HepG2 (cell line): Measurements from ENCODE around the gene ZCCHC9.

ENCODE experiments used
- CTCF ChIP-seq: sonication (generic); formaldehyde crosslinking; IDR thresholded peaks from 2 replicates; pipeline ENCODE4 v1.5.0; 2020; ENCODE audit warnings: mild to moderate bottlenecking, missing genetic modification reagents, moderate library complexity
- GABPA ChIP-seq, 2 experiments: IDR thresholded peaks; 2 replicates each; pipeline ENCODE4 v1.6.1; 2011 to 2016; ENCODE audit warnings: low read depth in 2 of 2, low read length in 1 of 2, missing biosample characterization in 1 of 2, missing genetic modification characterization in 1 of 2
- NONO ChIP-seq, 2 experiments: fragments of 450-650 bp in 1 of 2; sonication (generic) in 1 of 2; formaldehyde crosslinking in 1 of 2; IDR thresholded peaks in 1 of 2; conservative IDR thresholded peaks in 1 of 2; 2 replicates each; pipeline versions ENCODE4 v1.6.1 to v1.8.0; 2017 to 2022; ENCODE audit warnings: mild to moderate bottlenecking in 1 of 2, missing genetic modification reagents in 1 of 2, moderate library complexity in 1 of 2
- NPAS2 ChIP-seq: sonication (generic); formaldehyde crosslinking; IDR thresholded peaks from 2 replicates; pipeline ENCODE4 v1.8.0; 2022; ENCODE audit warnings: mild to moderate bottlenecking, missing genetic modification reagents, borderline replicate concordance
- NR2C2 ChIP-seq: sonication (generic); formaldehyde crosslinking; IDR thresholded peaks from 2 replicates; pipeline ENCODE4 v1.4.0; 2020; ENCODE audit warnings: missing genetic modification reagents, mild to moderate bottlenecking, moderate library complexity, borderline replicate concordance
- POLR2AphosphoS5 ChIP-seq: IDR thresholded peaks from 2 replicates; pipeline ENCODE4 v1.6.1; 2012; ENCODE audit warnings: low read depth, low read length
- TAF1 ChIP-seq: sonication (generic); formaldehyde crosslinking; IDR thresholded peaks from 2 replicates; pipeline ENCODE4 v1.4.0; 2020; ENCODE audit warnings: missing genetic modification reagents
- ZBTB49 ChIP-seq: sonication (generic); formaldehyde crosslinking; IDR thresholded peaks from 2 replicates; pipeline ENCODE4 v1.4.0; 2020; ENCODE audit warnings: missing genetic modification reagents, borderline replicate concordance
- ZNF883 ChIP-seq: sonication (generic); formaldehyde crosslinking; IDR thresholded peaks from 2 replicates; pipeline ENCODE4 v1.5.1; 2020; ENCODE audit warnings: mild to moderate bottlenecking, missing genetic modification reagents; ENCODE audit errors: not compliant biosample characterization

DNA sequence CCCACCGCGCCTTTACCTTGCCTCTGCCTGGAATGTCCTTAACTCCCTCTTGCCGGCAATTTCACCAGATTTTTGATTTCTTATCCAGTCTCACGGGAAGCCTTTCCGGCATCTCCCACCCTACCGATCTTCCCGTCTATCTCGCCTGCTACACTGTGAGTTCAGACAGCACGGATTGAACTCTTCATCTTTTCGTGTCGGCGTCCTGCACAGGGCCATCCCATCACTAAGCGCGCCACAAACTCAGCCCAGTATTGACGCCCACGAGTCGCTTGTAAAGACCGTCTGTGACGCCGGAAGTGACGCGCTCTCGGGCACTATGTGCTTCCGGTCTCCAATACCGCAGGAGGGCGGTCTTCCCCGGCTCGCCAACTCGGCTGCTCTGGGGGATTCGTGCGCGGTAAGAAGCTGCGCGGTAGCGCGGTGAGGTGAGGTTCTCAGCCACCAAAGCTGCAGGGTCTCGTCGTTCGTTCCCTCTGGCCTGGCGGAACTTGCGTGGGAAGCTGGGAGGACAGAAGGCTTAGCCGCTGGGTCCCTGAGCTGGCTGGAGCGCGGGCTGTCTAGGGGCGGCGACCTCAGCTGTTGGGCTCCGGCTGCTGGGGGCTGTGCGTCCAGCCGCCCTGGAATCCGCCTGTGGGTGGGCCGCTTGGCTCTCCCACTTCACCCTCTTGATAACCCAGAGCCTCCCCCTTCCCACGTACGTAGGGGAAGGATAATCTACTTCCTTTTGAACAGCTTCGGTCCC lies at the start of gene ZCCHC9:
- TF ChIP-seq CTCF, result peak; percentile 84
- TF ChIP-seq ZNF883 (CRISPR knock-in tag), result no peak
- 0 out of 2 replicates have a peak, but pooled peaks have one; percentile 17 for TF ChIP-seq ZBTB49
- TF ChIP-seq GABPA (IDR thresholded peaks at IDR 0.05; ENCODE audit: low read depth, low read length), result peak; percentile 97
- peak; percentile 99 for TF ChIP-seq GABPA (CRISPR knock-in tag; IDR thresholded peaks at IDR 0.05; ENCODE audit: low read depth)
- peak; percentile 93 for TF ChIP-seq TAF1
- no peak for TF ChIP-seq NONO (IDR thresholded peaks at IDR 0.05)
- TF ChIP-seq NONO (CRISPR knock-in tag; conservative IDR thresholded peaks at IDR 0.05), result peak; percentile 93
- TF ChIP-seq POLR2AphosphoS5, result peak; percentile 92
- peak; percentile 97 for TF ChIP-seq NR2C2
- no peak for TF ChIP-seq NPAS2
